H1 (cell line): Measurements from ENCODE around the gene NOL3. TPM values are rescaled to one million over a fixed set of nuclear protein-coding genes. Genes with fewer than 3 reads are reported as not detected.

Experiments
- CHD7 ChIP-seq: fragments of 300-600 bp; sonication (generic); IDR thresholded peaks from 2 replicates; pipeline ENCODE4 v1.7.1; 2012; ENCODE audit warnings: low read length, moderate library complexity, mild to moderate bottlenecking, inconsistent platforms; ENCODE audit not compliant: insufficient replicate concordance
- TAF1 ChIP-seq: IDR thresholded peaks from 2 replicates; pipeline ENCODE4 v1.6.1; 2011; ENCODE audit warnings: mild to moderate bottlenecking, low read depth, low read length
- polyA plus RNA-seq, 7 experiments: library from polyadenylated mRNA; depleted of rRNA in 3 of 7; stranded (reverse) in 5 of 7; unstranded in 2 of 7; fragments of >200 nt in 5 of 7; fragments of 200-250 nt in 2 of 7; gene quantifications; 1 replicate in 5 of 7; 2 replicates in 1 of 7; 4 replicates in 1 of 7; pipeline versions ENCODE4 v1.2.1 to v1.2.3, GENCODE V29; 2011 to 2013; ENCODE audit warnings: missing spikeins in 2 of 7, mixed read lengths in 2 of 7
- total RNA-seq: library from RNA; stranded (reverse); fragmentation: NEBNext Ultra II Directional; extraction: Animal tissue kit (Norgen Biotek cat#: 25700); gene quantifications from 2 replicates; pipeline ENCODE4 v1.2.1, GENCODE V29; 2021

Gene NOL3
- total and polyA plus RNA-seq, 2 of the 8 experiments (the other 6 are each of a cell fraction or from before 2014, with no cell fraction given), result 2.2 to 4.6 TPM

GRCh38 chr16:67154578-67155294 is 15.6 kb upstream of the NOL3 start (continued):
- no peak for TF ChIP-seq CHD7
- TF ChIP-seq TAF1, result no peak
- TF ChIP-seq, all 59 proteins: peak for 8
